CD4-positive, alpha-beta memory T cell (primary cell): Measurements from ENCODE around the gene ACAA1. TPM values are rescaled to one million over a fixed set of nuclear protein-coding genes. Genes with fewer than 3 reads are reported as not detected.
A peak's percentile ranks its signal among the peaks of the same experiment; 100 is the strongest.
"Not testable (repeated sequence)": the region's sequence is repeated elsewhere in the genome, so short reads cannot be mapped to it uniquely, and the experiment has no call there.

Source experiments
- CTCF ChIA-PET: fragments of 350-600 bp; sonication (Branson Sonifier 250); formaldehyde crosslinking; loops from one replicate; lab custom pipeline; 2021; ENCODE audit warnings: inconsistent platforms; ENCODE audit not compliant: partially characterized antibody; lab: Charles Lee
- POLR2A ChIA-PET: fragments of 350-600 bp; sonication (Branson Sonifier 250); formaldehyde crosslinking; loops from one replicate; lab custom pipeline; 2021; ENCODE audit not compliant: partially characterized antibody; lab: Charles Lee
- DNase-seq, 5 donors: peaks; one replicate each; pipeline versions ENCODE4 v3.0.0 to v3.0.0-alpha.2; 2020 to 2022; ENCODE audit warnings: mixed read lengths in 1 of 5
- H3K27ac ChIP-seq: one replicate; pipeline ENCODE4 v1.7.0; 2013; ENCODE audit warnings: low read depth, low read length
- H3K27me3 ChIP-seq: 2 replicates; pipeline ENCODE4 v1.7.0; 2013; ENCODE audit warnings: mild to moderate bottlenecking, low read length, moderate library complexity; ENCODE audit not compliant: insufficient read depth
- H3K36me3 ChIP-seq: 2 replicates; pipeline ENCODE4 v1.7.0; 2013; ENCODE audit warnings: mild to moderate bottlenecking, low read length, moderate library complexity; ENCODE audit not compliant: insufficient read depth
- H3K4me1 ChIP-seq: 2 replicates; pipeline ENCODE4 v1.7.0; 2013; ENCODE audit warnings: mild to moderate bottlenecking, low read length, moderate library complexity; ENCODE audit not compliant: insufficient read depth
- H3K4me3 ChIP-seq, 2 donors: one replicate each; pipeline ENCODE4 v1.7.0; 2013; ENCODE audit warnings: low read length in 2 of 2, mild to moderate bottlenecking in 1 of 2
- H3K9me3 ChIP-seq, 2 donors: one replicate each; pipeline ENCODE4 v1.7.0; 2013; ENCODE audit warnings: low read length in 2 of 2, control low read depth in 1 of 2; ENCODE audit not compliant: control insufficient read depth in 1 of 2
- H3K27ac Mint-ChIP-seq, 7 donors: one replicate each; pipeline ENCODE4 v1.8.0; 2020 to 2021; ENCODE audit warnings: mixed read lengths in 7 of 7, mild to moderate bottlenecking in 6 of 7, inconsistent platforms in 3 of 7, moderate library complexity in 3 of 7
- H3K27me3 Mint-ChIP-seq, 2 donors: one replicate each; pipeline ENCODE4 v1.8.0; 2020 to 2021; ENCODE audit warnings: mixed read lengths in 2 of 2
- H3K36me3 Mint-ChIP-seq, 2 donors: one replicate each; pipeline ENCODE4 v1.8.0; 2020 to 2021; ENCODE audit warnings: mixed read lengths in 2 of 2, inconsistent platforms in 1 of 2, mild to moderate bottlenecking in 1 of 2
- H3K4me1 Mint-ChIP-seq, 4 donors: one replicate each; pipeline ENCODE4 v1.8.0; 2020 to 2021; ENCODE audit warnings: mixed read lengths in 4 of 4, mild to moderate bottlenecking in 1 of 4
- H3K4me3 Mint-ChIP-seq, 8 donors: one replicate each; pipeline ENCODE4 v1.8.0; 2020 to 2021; ENCODE audit warnings: mixed read lengths in 8 of 8, mild to moderate bottlenecking in 7 of 8, moderate library complexity in 6 of 8, inconsistent platforms in 3 of 8
- H3K9me3 Mint-ChIP-seq, 8 donors: one replicate each; pipeline ENCODE4 v1.8.0; 2020 to 2021; ENCODE audit warnings: mixed read lengths in 8 of 8, mild to moderate bottlenecking in 5 of 8, inconsistent platforms in 3 of 8, moderate library complexity in 1 of 8
- intact Hi-C: fragments of 100-400 bp; cut with micrococcal nuclease; formaldehyde crosslinking; loops from one replicate; pipeline ENCODE4 v1.15.1; 2023
- polyA plus RNA-seq, 2 donors: library from polyadenylated mRNA; unstranded; fragments of 300-500 nt; fragmentation: Illumina TruSeq; gene quantifications; one replicate each; pipeline ENCODE4 v1.2.3, GENCODE V29; 2021
- total RNA-seq, 2 experiments: library from RNA; stranded (reverse); gene quantifications; one replicate each; pipeline ENCODE4 v1.2.3, GENCODE V29; 2021

Gene ACAA1
- total and polyA plus RNA-seq, 4 experiments from 2014 or later: 52.4 to 82.8 (median 77.5) TPM

DNA sequence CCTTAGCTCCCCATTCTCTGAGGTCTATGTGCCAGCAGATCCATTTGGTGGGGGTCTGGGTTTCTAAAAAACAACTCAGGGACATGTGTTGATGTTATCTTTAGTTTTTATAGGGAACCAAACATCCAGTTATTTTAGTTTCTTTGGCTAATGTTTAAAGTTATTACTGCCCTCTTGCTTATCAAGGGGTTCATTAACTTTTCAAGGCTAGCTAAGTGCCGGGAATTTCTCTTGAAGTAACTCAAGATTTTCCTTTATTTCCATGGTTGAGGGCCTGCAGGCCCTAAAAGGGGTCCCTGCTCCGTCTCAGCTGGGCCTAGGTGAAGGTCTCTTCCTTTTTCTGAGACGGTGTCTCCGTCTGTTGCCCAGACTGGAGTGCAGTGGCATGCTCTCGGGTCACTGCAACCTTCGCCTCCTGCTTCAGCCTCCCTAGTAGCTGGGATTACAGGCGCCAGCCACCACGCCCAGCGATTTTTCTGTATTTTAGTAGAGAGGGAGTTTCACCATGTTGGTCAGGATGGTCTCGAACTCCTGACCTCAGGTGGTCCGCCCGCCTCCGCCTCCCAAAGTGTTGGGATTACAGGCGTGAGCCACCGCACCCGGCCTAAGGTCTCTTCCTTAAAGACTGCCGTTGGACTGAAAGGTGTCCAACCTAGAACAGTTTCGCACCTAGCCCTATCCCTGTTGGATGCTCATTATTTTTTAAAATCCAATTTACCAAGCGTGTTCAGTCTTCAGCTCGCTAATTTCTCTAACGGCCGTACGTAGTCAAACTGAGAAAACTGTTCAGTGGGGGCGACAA is 27.1 kb upstream of the ACAA1 start:
- peak overlapping the region; percentile 88 to 98 (median 94) for H3K4me3 Mint-ChIP-seq
- ChIA-PET CTCF (interaction anchor here (0.7 to 2.4 kb wide), 18 partner anchors 10 to 1242 kb away, joined by 3 to 9 read pairs (median 4); partner anchors contain the start of genes ACAA1, DLEC1, RPSA and XYLB), POLR2A (interaction anchor here (0.6 to 5.8 kb wide), 24 partner anchors 8 to 355 kb away, joined by 3 to 255 read pairs (median 5); partner anchors contain the start of genes ACAA1, DLEC1, MYD88 and XYLB)
- Histone ChIP-seq H3K9me3 (no peaks in the 10 kb centered on the region), H3K27ac (peak overlapping the region; percentile 95), H3K36me3 (no peaks in the 10 kb centered on the region), H3K4me1 (peaks cover 39% of the 10 kb centered on the region), H3K27me3 (no peaks in the 10 kb centered on the region), H3K4me3 (peak overlapping the region; percentile 66 to 72)
- intact Hi-C loops: no loop called here
- peaks cover 0 to 3% (median 0%) of the 10 kb centered on the region in 8 donors for H3K9me3 Mint-ChIP-seq
- H3K27ac Mint-ChIP-seq: peak overlapping the region; percentile 99 to 100 (median 100)
- peaks cover 3 to 11% of the 10 kb centered on the region in 2 donors for H3K36me3 Mint-ChIP-seq
- no peaks in the 10 kb centered on the region for H3K27me3 Mint-ChIP-seq
- H3K4me1 Mint-ChIP-seq: peaks cover 28 to 46% (median 36%) of the 10 kb centered on the region in 4 donors
- DNase-seq: no peak

DNA sequence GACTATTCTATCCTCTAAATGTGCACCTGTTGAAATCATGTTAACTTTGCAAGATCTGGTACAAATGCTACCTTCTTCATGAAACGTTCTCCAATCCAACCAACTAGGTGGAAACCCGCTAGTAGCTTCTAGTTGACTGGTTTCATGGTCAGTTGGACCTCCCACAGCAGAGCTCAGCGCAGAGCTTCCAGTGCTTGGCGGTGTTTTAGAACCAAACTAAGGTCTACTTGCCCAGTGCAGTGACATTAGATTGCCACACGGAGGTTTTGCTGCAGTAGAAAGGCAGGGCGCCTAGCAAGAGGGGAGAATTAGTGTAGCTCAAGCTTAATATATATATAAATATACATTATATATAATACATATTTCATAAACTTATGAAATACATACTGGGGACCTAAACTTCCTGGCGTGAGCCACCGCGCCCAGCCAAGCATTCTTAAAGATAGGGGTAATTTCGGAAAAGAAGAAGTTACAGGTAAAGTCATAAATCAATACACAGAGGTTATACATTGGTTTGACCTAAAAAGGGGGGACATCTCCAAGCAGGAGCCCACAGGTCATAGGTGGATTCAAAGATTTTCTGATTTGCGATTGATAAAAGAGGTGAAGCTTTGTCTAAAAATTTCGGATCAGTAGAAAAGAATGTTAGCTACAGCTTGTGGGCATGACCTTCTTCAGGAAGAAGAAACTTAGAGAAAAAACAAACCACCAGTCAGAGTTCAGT is 26.4 kb upstream of the ACAA1 start:
- Mint-ChIP-seq H3K4me1 (peaks cover 22 to 39% (median 29%) of the 10 kb centered on the region in 4 donors), H3K27ac (peak overlapping the region; percentile 61 to 100 (median 100)), H3K36me3 (peaks cover 3 to 11% of the 10 kb centered on the region in 2 donors), H3K27me3 (no peaks in the 10 kb centered on the region), H3K9me3 (peaks cover 0 to 3% (median 0%) of the 10 kb centered on the region in 8 donors), H3K4me3 (peak overlapping the region in 2 of 8 donors; percentile 20 to 42)
- no peak overlapping the region for H3K27ac ChIP-seq
- DNase-seq: peak in 2 of 5 donors; percentile 11 to 33
- H3K9me3 ChIP-seq: no peaks in the 10 kb centered on the region
- H3K4me3 ChIP-seq: no peak overlapping the region
- H3K36me3 ChIP-seq: no peaks in the 10 kb centered on the region
- intact Hi-C loops: no loop called here
- POLR2A ChIA-PET: interaction anchor here (0.7 to 5.8 kb wide), 5 partner anchors 10 to 124 kb away, joined by 3 to 255 read pairs (median 22); partner anchors contain the start of genes ACAA1, DLEC1 and MYD88
- peaks cover 31% of the 10 kb centered on the region for H3K4me1 ChIP-seq
- CTCF ChIA-PET: interaction anchor here (0.7 to 1.5 kb wide), 5 partner anchors 11 to 358 kb away, joined by 3 to 8 read pairs (median 4); partner anchors contain the start of gene ACAA1
- no peaks in the 10 kb centered on the region for H3K27me3 ChIP-seq

DNA sequence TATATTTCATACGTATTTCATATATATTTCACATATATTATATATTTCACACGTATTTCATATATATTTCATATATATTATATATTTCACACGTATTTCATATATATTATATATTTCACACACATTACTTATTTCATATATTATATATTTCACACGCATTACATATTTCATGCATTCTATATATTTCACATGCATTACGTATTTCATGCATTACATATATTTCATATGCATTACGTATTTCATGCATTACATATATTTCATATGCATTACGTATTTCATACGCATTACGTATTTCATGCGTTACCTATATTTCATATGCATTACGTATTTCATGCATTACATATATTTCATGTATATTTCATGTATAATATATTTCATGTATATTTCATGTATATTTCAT is 23.8 kb upstream of the ACAA1 start:
- H3K27me3 ChIP-seq, H3K27me3 Mint-ChIP-seq, intact Hi-C loops, H3K4me1 ChIP-seq, H3K4me3 ChIP-seq, H3K36me3 Mint-ChIP-seq, H3K9me3 Mint-ChIP-seq, H3K27ac Mint-ChIP-seq, H3K36me3 ChIP-seq, H3K9me3 ChIP-seq, DNase-seq, CTCF ChIA-PET, POLR2A ChIA-PET, H3K4me3 Mint-ChIP-seq, H3K27ac ChIP-seq: not testable (repeated sequence)
- H3K4me1 Mint-ChIP-seq: peaks cover 2 to 13% (median 7%) of the 10 kb centered on the region in 4 donors

DNA sequence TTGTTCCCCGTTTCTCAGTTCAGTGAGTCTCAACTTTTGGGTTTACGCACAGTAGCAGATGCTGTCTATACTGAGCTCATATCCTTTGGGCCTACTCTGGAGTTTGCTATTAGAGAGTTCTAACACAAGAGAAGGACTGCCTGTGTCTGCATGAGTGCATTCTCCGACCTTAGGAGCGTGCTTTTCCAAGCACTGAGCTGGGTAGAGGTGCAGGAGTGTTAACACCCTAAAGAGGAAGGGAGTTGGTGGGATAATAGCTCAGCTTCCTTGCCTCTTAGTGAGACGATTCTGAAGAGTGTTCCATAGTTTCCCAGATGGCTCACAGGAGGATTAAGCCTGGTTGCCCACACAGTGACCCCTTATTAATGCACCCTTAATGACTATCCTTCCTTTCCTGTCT is 21.5 kb upstream of the ACAA1 start:
- H3K4me1 Mint-ChIP-seq: no peaks in the 10 kb centered on the region
- intact Hi-C loops: no loop called here
- no peaks in the 10 kb centered on the region for H3K9me3 Mint-ChIP-seq
- H3K4me1 ChIP-seq: no peaks in the 10 kb centered on the region
- H3K36me3 Mint-ChIP-seq: no peaks in the 10 kb centered on the region
- H3K4me3 Mint-ChIP-seq: no peak overlapping the region
- ChIA-PET CTCF (interaction anchor here (1.3 to 1.8 kb wide), 2 partner anchors 17 to 18 kb away, joined by 3 to 4 read pairs; no protein-coding TSS in a partner anchor), POLR2A (interaction anchor here (1.9 kb wide), 1 partner anchor 20 kb away, joined by 7 read pairs; the partner anchor contains the start of gene MYD88)
- H3K27ac ChIP-seq: no peak overlapping the region
- H3K4me3 ChIP-seq: no peak overlapping the region
- H3K27me3 Mint-ChIP-seq: no peaks in the 10 kb centered on the region
- DNase-seq: no peak
- no peak overlapping the region for H3K27ac Mint-ChIP-seq
- H3K9me3 ChIP-seq: no peaks in the 10 kb centered on the region
- H3K27me3 ChIP-seq: no peaks in the 10 kb centered on the region
- no peaks in the 10 kb centered on the region for H3K36me3 ChIP-seq

DNA sequence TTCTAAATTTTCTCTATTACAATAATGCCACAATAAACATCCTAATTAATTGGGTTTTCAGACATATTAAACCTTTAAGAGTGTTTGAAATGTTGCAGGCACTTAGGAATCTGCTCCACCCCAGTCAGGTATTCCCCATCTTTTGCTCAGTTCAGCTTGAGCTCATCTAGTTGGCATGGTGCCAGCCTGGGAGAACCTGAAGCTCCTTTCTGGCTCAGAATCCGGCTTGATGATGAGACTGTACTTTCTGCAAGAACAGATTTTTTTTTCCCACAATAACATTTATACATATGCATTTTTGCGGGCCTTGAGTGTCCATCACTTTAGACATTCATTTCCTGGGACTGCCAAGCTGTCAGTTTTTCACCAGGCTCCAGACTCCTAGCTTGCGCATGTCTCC is 20.7 kb upstream of the ACAA1 start:
- ChIA-PET CTCF (interaction anchor here (0.9 to 1.3 kb wide), 3 partner anchors 9 to 21 kb away, joined by 3 to 4 read pairs (median 3); partner anchors contain the start of gene ACAA1), POLR2A (interaction anchor here (0.9 to 1.9 kb wide), 2 partner anchors 19 to 20 kb away, joined by 3 to 7 read pairs; partner anchors contain the start of genes ACAA1 and MYD88)
- H3K4me1 ChIP-seq: peaks cover 2% of the 10 kb centered on the region
- Mint-ChIP-seq H3K27ac (peak overlapping the region in 1 of 7 donors; percentile 10), H3K36me3 (no peaks in the 10 kb centered on the region), H3K9me3 (no peaks in the 10 kb centered on the region), H3K4me1 (peaks cover 0 to 3% (median 2%) of the 10 kb centered on the region in 4 donors), H3K4me3 (no peak overlapping the region), H3K27me3 (no peaks in the 10 kb centered on the region)
- intact Hi-C loops: no loop called here
- no peaks in the 10 kb centered on the region for H3K36me3 ChIP-seq
- H3K9me3 ChIP-seq: no peaks in the 10 kb centered on the region
- H3K27me3 ChIP-seq: no peaks in the 10 kb centered on the region
- no peak overlapping the region for H3K4me3 ChIP-seq
- DNase-seq: no peak
- H3K27ac ChIP-seq: no peak overlapping the region

DNA sequence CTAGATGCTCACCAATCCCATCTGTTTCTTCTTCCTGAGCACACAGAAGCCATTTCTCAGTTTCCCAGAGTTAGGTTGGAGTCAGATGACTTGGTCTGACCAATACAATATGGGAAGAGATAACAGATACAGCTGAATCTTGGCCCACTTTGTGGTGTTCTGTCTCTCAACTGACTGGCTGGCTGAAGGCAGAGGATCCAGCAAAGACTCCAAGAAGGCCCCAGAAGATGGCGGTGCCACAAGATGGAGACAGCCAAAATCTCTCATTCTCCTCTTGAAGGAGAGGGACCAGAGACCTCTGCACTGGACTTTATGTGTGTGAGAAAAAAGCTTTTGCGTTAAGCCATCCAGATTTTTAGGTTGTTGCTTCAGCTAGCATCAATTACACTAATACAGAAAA is 20.2 kb upstream of the ACAA1 start:
- no peak overlapping the region for H3K27ac ChIP-seq
- no peak overlapping the region for H3K4me3 ChIP-seq
- Mint-ChIP-seq H3K36me3 (no peaks in the 10 kb centered on the region), H3K4me1 (peaks cover under 1 to 6% (median 2%) of the 10 kb centered on the region in 4 donors), H3K9me3 (no peaks in the 10 kb centered on the region), H3K27me3 (no peaks in the 10 kb centered on the region), H3K4me3 (no peak overlapping the region), H3K27ac (no peak overlapping the region)
- POLR2A ChIA-PET: interaction anchor here (0.9 to 1.9 kb wide), 2 partner anchors 18 to 20 kb away, joined by 3 to 7 read pairs; partner anchors contain the start of genes ACAA1 and MYD88
- H3K9me3 ChIP-seq: no peaks in the 10 kb centered on the region
- peaks cover 7% of the 10 kb centered on the region for H3K4me1 ChIP-seq
- H3K27me3 ChIP-seq: no peaks in the 10 kb centered on the region
- no peak for DNase-seq
- no peaks in the 10 kb centered on the region for H3K36me3 ChIP-seq
- CTCF ChIA-PET: interaction anchor here (0.9 to 1.0 kb wide), 2 partner anchors 10 to 20 kb away, joined by 3 to 4 read pairs; partner anchors contain the start of gene ACAA1
- intact Hi-C loops: no loop called here
